Measurements from ENCODE around the gene CDH4.

CDH4 gene

DNA sequence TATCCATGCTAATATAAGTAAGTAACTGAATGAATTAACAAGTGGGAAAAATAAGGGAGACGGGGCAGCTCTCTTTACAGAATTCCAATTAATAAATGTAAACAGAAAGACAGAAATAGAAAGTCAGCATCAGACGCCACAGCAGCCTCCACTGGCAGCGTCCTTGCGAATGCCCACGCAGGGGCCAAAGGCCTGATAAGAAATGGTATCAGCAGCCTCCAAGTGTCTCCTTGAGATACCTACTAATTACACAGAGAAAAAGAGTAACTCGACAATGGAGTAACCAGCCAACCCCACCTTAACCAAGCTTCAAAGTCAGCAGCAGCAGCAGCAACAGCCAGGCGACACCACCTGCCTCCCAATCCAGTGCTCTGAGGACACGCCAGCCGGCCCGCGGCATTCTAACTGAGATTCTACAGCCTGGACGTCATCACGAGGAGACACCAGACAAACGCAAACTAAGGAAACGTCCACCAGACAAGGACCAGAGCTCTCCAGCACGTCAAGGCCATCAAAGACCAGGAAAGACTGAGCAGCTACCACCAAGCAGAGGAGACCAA, 734.8 kb downstream of the CDH4 start:
- no peak for DNase-seq (ENCODE audit: low read depth, low spot score)
- H3K4me3 ChIP-seq (ENCODE audit: low read depth, low read length): no peak overlapping the region
- in situ Hi-C loops (cut with HindIII; ENCODE audit: low sequenced_read_pairs): no loop called here
- TF ChIP-seq, protein P1, sequence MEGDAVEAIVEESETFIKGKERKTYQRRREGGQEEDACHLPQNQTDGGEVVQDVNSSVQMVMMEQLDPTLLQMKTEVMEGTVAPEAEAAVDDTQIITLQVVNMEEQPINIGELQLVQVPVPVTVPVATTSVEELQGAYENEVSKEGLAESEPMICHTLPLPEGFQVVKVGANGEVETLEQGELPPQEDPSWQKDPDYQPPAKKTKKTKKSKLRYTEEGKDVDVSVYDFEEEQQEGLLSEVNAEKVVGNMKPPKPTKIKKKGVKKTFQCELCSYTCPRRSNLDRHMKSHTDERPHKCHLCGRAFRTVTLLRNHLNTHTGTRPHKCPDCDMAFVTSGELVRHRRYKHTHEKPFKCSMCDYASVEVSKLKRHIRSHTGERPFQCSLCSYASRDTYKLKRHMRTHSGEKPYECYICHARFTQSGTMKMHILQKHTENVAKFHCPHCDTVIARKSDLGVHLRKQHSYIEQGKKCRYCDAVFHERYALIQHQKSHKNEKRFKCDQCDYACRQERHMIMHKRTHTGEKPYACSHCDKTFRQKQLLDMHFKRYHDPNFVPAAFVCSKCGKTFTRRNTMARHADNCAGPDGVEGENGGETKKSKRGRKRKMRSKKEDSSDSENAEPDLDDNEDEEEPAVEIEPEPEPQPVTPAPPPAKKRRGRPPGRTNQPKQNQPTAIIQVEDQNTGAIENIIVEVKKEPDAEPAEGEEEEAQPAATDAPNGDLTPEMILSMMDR (IDR thresholded peaks at IDR 0.05; ENCODE audit: low read depth, low read length): no peak

DNA sequence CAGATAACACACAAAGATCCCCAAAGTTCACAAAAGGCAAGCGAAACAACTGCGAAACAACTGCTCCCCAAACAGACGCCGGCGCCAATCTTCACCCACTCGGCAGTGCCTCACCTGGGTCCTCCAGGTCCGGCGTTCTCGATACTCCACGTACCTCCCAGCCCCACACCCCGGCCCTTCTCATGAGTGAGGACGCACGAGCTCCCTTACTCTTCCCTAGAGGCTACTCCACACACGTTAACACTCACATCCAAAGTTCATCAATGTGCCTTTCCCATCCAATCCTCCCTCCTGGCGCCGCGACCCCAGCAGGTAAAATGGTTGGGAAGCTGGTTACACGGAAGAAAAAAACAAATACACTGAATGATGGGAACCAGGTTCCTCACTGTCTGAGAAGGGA, 736.6 kb downstream of the CDH4 start:
- no peak overlapping the region for H3K4me3 ChIP-seq (ENCODE audit: low read depth, low read length)
- in situ Hi-C loops (cut with HindIII; ENCODE audit: low sequenced_read_pairs): no loop called here
- DNase-seq (ENCODE audit: low read depth, low spot score): no peak
- TF ChIP-seq, protein P1 (IDR thresholded peaks at IDR 0.05; ENCODE audit: low read depth, low read length): no peak

DNA sequence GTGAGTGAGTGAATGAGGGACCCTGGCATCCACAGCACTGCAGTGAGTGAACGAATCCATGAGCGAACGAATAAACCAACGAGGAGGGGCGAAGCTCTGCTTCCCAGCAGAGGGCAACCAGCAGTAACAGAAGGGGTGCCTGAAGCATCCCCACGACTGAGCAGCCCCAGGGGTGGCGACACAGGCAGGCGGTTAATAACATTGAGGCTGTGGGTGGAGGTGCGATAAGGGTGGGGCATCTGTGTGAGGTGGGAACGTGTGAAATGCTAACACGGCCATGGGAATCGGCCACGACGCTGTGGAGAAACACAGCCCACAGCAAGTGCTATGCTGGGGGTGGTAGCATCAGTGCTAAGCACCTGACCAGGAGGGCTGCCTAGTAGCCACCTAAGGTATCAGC, 737.7 kb downstream of the CDH4 start:
- TF ChIP-seq, protein P1 (IDR thresholded peaks at IDR 0.05; ENCODE audit: low read depth, low read length): no peak
- H3K4me3 ChIP-seq (ENCODE audit: low read depth, low read length): no peak overlapping the region
- in situ Hi-C loops (cut with HindIII; ENCODE audit: low sequenced_read_pairs): no loop called here
- no peak for DNase-seq (ENCODE audit: low read depth, low spot score)

All from astrocyte of the spinal cord (primary cell).